HG03064 (cell line): ENCODE results near the gene ITM2B.

Source experiments
- ATAC-seq: cut with Tn5 transposase; IDR thresholded peaks from one replicate; pipeline ENCODE4 v1.9.1; 2021; ENCODE audit warnings: low read depth; ENCODE audit not compliant: unreplicated experiment

ITM2B gene

DNA sequence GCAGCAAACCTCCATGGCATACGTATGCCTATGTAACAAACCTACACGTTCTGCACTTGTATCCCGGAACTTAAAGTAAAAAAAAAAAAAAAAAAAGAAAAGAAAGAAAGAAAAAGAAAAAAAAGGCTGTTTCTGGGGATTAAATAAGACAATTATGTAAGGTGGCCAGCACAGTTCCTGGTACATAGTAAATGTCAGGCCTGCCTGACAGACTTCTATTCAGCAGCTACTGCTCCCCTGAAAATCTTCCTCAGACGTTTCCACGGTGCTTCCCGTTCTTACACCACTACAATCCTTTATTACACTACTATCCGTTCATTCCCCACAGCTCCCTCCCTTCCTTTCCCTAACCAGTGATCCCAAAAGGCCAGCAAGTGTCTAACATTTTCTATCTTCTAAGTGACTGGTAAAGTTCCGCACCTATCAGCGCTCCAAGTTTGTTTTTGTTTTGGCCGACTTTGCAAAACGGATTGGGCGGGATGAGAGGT, 69.9 kb downstream of the ITM2B start:
- ATAC-seq = peak; percentile 19

DNA sequence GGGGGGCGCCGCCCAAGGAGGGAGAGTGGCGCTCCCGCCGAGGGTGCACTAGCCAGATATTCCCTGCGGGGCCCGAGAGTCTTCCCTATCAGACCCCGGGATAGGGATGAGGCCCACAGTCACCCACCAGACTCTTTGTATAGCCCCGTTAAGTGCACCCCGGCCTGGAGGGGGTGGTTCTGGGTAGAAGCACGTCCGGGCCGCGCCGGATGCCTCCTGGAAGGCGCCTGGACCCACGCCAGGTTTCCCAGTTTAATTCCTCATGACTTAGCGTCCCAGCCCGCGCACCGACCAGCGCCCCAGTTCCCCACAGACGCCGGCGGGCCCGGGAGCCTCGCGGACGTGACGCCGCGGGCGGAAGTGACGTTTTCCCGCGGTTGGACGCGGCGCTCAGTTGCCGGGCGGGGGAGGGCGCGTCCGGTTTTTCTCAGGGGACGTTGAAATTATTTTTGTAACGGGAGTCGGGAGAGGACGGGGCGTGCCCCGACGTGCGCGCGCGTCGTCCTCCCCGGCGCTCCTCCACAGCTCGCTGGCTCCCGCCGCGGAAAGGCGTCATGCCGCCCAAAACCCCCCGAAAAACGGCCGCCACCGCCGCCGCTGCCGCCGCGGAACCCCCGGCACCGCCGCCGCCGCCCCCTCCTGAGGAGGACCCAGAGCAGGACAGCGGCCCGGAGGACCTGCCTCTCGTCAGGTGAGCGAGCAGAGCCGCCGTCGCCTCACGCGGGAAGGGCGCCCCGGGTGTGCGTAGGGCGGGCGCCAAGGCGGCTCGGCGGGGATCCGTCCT, 70.5 kb downstream of the ITM2B start, which contains the start of gene RB1:
Gene RB1 (plus strand): TSS at position 393 of the 784 bp plus-strand sequence. CDS start 162 bp downstream, at position 555.
- ATAC-seq = peak; percentile 75

DNA sequence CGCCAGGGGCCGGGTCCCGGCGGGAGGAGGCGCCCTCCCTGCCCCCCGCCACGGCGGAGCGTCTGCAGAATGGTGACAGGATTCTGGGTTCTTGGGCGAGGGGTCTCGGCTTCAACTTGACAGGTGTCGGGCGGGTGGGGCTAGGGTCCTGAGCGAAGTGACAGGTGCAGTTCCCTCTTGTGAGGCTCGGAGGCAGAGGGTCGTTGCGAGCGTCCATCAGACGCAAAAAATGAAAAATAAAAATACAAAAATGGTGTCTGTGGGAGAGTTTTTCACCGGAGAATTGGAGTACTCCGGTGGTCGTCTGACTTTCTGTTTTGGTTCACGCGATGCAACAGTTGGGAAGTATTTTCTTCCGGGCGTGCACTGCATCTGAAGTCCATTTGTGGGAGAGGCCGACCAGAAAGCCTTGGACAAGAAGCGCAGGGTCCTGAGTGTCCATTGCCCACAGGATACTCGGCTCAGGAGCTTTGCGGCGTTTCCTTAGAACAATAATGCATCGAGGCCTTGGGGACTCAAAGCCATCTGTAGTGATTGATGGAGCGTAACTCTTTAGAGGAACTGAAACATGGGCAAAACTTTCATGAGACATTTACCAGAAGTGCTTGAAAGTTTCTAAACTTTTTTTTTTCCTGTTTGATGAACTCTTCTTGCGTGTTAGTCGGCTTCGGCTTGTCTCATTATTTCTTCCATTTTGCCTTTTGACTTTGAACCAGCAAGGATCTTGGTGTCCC, 71.3 kb downstream of the ITM2B start:
- ATAC-seq = peak; percentile 52

DNA sequence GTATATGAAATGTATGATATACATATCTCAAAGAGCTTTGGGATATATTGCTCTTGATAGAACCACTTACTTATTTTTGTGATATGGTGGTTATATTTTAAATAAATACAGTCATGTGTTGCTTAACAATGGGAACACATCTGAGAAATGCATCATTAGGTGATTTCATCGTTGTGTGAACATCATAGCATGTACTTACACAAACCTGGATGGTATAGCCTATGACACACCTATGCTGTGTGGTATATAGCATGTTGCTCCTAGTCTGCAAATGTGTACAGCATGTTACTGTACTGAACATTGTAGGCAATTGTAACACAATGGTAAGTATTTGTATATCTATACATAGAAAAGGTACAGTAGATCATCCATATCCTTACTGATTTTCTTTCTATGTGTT, 78.2 kb downstream of the ITM2B start:
- no peak for ATAC-seq

DNA sequence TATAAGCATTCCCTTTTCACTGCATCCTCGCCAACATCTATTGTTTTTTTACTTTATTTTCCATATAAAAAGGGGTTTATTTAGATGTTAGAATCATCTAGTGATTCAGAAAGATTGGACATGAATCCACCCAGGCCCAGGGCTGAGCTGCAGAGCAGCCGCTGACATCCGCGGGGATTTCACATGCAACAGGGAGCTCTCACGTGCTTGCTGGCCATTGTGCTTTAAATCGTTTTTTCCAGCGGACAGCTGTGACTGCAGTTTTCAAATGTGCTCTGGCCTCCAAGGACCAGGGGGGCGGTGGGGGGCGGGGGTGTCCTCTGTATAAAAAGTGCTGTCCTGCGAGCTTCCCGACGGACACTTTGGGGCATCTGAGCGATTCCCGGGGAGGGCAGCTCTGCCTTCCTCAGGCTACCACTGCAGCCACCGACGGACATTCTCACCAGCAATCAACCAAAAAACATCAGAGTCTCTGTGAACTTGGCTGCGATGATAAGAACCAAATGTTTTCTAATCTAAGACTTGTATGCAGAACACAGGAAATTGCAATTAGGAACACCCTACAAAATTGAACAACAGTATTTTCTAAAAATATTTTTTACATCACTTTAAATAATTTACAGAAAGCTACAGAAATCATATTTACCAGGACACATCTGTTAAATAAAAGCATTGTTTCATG, 83.1 kb downstream of the ITM2B start:
- ATAC-seq = no peak

DNA sequence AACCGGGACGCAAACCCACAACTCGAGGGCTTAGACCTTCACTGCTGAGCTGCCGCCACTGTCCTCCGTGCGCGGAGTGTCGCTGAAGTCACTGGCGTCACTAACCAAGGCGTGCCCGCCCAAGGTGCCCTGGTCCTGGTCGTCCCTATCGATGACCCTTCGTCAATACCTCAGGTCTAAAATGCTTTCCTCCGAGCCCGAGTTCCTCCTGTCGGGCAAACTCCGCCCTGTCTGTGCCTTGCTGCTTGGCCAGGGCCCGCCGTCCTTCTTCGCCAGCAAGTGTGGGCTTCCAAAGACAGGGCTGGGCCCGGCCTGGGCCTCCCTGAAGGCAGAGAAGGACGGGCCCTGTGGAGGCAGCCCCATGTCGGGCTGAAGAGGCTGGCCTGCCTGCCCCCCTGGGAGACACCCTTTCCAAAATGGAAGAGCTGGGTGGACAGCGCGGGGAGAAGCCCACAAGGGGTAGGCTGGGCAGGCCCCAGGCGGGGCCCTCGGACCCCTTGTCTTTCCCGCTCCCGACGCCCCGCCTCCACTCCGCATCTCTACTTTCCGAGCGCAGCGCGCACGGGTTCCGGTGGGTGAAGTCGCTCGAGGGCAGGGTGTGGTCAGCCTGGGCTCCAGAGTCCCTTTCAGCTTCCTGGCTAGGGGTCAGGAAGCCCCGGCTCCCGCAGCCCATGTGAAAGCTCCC, 84.0 kb downstream of the ITM2B start:
- ATAC-seq = no peak

DNA sequence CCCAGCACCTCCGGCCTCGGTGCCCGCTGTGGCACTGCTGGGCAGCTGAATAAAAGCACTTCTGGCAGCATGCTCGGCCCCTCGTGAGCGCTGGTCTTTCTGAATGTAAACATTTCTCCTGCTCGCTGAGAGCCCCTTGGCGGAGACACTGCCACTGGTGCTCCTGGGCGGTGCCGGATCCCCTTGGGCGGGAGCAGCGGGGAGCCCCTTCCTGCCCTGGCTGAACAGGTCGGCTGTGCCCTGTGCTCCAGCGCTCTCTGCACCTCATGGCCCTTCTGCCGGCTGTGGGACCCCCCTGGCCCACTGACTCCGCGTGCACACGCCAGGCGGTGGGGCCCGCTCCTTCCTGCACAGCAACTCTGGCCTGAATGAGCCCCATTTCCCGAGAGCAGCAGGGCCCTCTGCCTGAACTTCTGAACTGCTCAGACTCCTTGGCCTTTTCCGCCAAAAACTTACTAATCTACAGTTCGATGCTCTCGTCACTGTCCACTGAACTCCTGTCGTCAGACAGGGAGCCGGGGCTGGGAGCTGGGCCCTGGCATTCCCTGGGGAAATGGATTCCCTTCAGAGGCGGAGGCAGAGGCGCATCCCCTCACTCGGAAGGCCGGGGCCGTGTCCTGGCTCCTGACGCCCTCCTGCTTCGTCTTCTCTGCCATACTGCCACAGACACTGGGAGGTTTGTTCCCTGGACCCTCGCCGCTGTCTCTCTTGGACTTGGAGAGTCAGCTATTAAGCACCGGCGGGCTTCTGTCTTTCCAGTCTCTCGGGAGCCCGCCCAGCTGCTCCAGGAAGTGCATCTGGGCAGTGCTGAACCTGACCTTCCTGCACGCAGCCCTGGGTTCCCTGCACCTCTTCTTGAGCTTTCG, 84.7 kb downstream of the ITM2B start:
- no peak for ATAC-seq

DNA sequence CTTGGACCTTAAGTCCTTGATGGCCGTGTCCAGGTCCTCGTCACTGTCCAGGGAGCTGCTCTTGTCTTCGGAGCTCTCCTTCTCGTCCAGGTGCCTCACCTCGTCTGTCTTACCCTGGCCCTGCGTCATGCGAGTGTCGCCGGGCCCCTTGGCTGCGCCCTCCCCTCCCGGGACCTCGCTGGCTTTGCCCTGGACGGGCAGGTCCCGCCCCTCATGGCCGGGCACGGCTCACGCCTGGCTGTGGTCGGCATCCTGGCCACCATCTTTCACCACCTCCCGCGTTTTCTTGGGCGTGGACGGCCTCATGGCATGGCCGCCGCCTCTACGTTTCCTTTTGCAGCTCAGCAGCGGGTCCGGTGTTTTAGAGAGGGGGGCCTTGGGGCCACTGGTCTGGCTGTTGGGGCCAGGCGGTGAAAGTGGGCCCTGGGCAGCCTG, 85.4 kb downstream of the ITM2B start:
- no peak for ATAC-seq

DNA sequence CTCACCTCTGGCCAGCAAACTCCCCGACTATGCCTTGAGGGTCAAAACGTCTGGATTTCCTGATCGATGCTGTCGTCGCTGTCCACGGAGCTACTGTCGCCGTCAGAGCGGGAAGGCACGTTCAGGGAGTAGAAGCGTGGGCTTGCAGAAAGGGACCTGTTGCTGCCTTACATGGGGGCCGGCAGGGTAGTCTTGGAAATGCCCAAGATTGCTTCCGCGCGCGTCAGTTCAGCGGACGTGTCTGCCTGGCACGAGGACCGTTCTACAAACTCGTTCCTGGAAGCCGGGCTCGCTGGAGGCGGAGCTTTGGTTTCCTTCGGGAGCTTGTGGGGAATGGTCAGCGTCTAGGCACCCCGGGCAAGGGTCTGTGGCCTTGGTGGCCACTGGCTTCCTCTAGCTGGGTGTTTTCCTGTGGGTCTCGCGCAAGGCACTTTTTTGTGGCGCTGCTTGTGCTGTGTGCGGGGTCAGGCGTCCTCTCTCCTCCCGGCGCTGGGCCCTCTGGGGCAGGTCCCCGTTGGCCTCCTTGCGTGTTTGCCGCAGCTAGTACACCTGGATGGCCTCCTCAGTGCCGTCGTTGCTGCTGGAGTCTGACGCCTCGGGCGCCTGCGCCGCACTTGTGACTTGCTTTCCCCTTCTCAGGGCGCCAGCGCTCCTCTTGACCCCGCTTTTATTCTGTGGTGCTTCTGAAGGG, 86.0 kb downstream of the ITM2B start:
- ATAC-seq = no peak
